Panc1 (cell line): ENCODE measurements around the gene PRDM2. TPM values are rescaled to one million over a fixed set of nuclear protein-coding genes. Genes with fewer than 3 reads are reported as not detected.
A peak's percentile ranks its signal among the peaks of the same experiment; 100 is the strongest.

ENCODE experiments used
- ATAC-seq: fragments of 200-7000 bp; cut with Tn5 transposase; 2 replicates; pipeline ENCODE4 v1.9.1; 2020; ENCODE audit warnings: mild to moderate bottlenecking, moderate library complexity
- BruUV-seq: library from RNA; stranded (reverse); fragments of 400-500 nt; replicated peaks from 2 replicates; lab custom pipeline; 2021; lab: Mats Ljungman, UMichigan
- CTCF ChIA-PET: fragments of 300-600 bp; sonication (Branson Sonifier 250); formaldehyde crosslinking; loops from one replicate; lab custom pipeline; 2022; ENCODE audit warnings: antibody characterized with exemption; lab: Charles Lee
- POLR2A ChIA-PET: fragments of 300-600 bp; sonication (Branson Sonifier 250); formaldehyde crosslinking; loops from one replicate; lab custom pipeline; 2022; ENCODE audit warnings: antibody characterized with exemption; lab: Charles Lee
- DNase-seq: peaks from one replicate; pipeline ENCODE4 v3.0.0-alpha.2; 2010; ENCODE audit warnings: low read depth, low spot score
- H3K27ac ChIP-seq: 2 replicates; pipeline ENCODE4 v1.5.1; 2011; ENCODE audit warnings: mild to moderate bottlenecking, low read length, inconsistent platforms
- H3K27me3 ChIP-seq: fragments of 200-500 bp; sonication (Bioruptor generic); 2 replicates; pipeline ENCODE4 v1.6.0; 2014; ENCODE audit warnings: low read length, inconsistent platforms; ENCODE audit not compliant: control insufficient read depth, insufficient read depth
- H3K36me3 ChIP-seq: fragments of 200-500 bp; sonication (Bioruptor generic); 2 replicates; pipeline ENCODE4 v1.5.1; 2014; ENCODE audit warnings: inconsistent platforms, mild to moderate bottlenecking, low read length, moderate library complexity; ENCODE audit not compliant: control insufficient read depth, insufficient read depth
- H3K4me1 ChIP-seq: 2 replicates; pipeline ENCODE4 v1.5.1; 2011; ENCODE audit warnings: inconsistent platforms, mild to moderate bottlenecking, low read length, moderate library complexity; ENCODE audit not compliant: control insufficient read depth, insufficient read depth
- H3K4me3 ChIP-seq, 2 experiments: 2 replicates each; pipeline ENCODE4 v1.5.1; 2011 to 2012; ENCODE audit warnings: low read depth in 2 of 2, low read length in 2 of 2, mild to moderate bottlenecking in 2 of 2, inconsistent platforms in 1 of 2, moderate library complexity in 1 of 2
- H3K9me3 ChIP-seq: fragments of 200-500 bp; sonication (Bioruptor generic); 2 replicates; pipeline ENCODE4 v1.5.1; 2014; ENCODE audit warnings: low read depth, mild to moderate bottlenecking, inconsistent platforms, low read length, moderate library complexity; ENCODE audit not compliant: control insufficient read depth, insufficient read depth
- CTCF ChIP-seq: fragments of 450-650 bp; IDR thresholded peaks from 2 replicates; pipeline ENCODE4 v1.5.1; 2017; ENCODE audit warnings: mild to moderate bottlenecking
- POLR2AphosphoS5 ChIP-seq: IDR thresholded peaks from 2 replicates; pipeline ENCODE4 v1.6.1; 2012; ENCODE audit warnings: mild to moderate bottlenecking, low read depth, low read length, moderate library complexity
- REST ChIP-seq, 2 experiments: IDR thresholded peaks; 2 replicates each; pipeline ENCODE4 v1.6.1; 2011 to 2012; ENCODE audit warnings: low read depth in 2 of 2, control low read depth in 1 of 2, low read length in 1 of 2, mild to moderate bottlenecking in 1 of 2, moderate library complexity in 1 of 2; ENCODE audit not compliant: insufficient read depth in 1 of 2
- SIN3A ChIP-seq: IDR thresholded peaks from 2 replicates; pipeline ENCODE4 v1.6.1; 2012; ENCODE audit warnings: low read depth, mild to moderate bottlenecking, low read length, moderate library complexity, borderline replicate concordance; ENCODE audit not compliant: insufficient read depth
- TCF7L2 ChIP-seq: IDR thresholded peaks from 2 replicates; pipeline ENCODE4 v1.6.1; 2011; ENCODE audit warnings: mild to moderate bottlenecking, low read depth, low read length, inconsistent platforms
- in situ Hi-C: cut with HindIII; loops from 2 replicates; pipeline ENCODE4 v1.10.0; 2016; ENCODE audit warnings: low sequenced_read_pairs, low pct_unique_long_range_greater_than_20kb
- intact Hi-C: fragments of 100-400 bp; cut with micrococcal nuclease; formaldehyde crosslinking; loops from one replicate; pipeline ENCODE4 v1.10.0; 2022; ENCODE audit not compliant: unreplicated experiment
- total RNA-seq: library from RNA; stranded (reverse); gene quantifications from one replicate; pipeline ENCODE4 v1.2.1, GENCODE V29; 2021; ENCODE audit not compliant: unreplicated experiment

PRDM2 gene
- total RNA-seq, 1 experiment from 2014 or later = 40.3 TPM

GRCh38 chr1:13694886-13695684, 4.9 kb upstream of the PRDM2 start:
- BruUV-seq = no TSS peak
- DNase-seq = no peak
- peaks cover 6% of the 10 kb centered on the region; the same call in 1 of the 2 replicates for H3K27me3 ChIP-seq
- ChIA-PET CTCF (interaction anchor here (0.7 kb wide), 1 partner anchor 49 kb away, joined by 6 read pairs; no protein-coding TSS in a partner anchor), POLR2A (interaction anchor here (0.6 kb wide), 1 partner anchor 102 kb away, joined by 5 read pairs; no protein-coding TSS in a partner anchor)
- no peak overlapping the region for H3K27ac ChIP-seq
- H3K4me1 ChIP-seq = peaks cover 4% of the 10 kb centered on the region; the same call in 1 of the 2 replicates
- H3K4me3 ChIP-seq = peak overlapping the region in 1 of 2 experiments; percentile 12; a peak in 1 of 4 replicates
- intact Hi-C loops = no loop called here
- ATAC-seq = no peak
- H3K9me3 ChIP-seq = peaks cover 4% of the 10 kb centered on the region; the same call in 1 of the 2 replicates
- in situ Hi-C loops = no loop called here
- H3K36me3 ChIP-seq = no peaks in the 10 kb centered on the region
- TF ChIP-seq POLR2AphosphoS5 (no peak), CTCF (no peak), TCF7L2 (no peak), REST (IDR thresholded peaks at IDR 0.05; ENCODE audit: insufficient read depth in 1 of 2, low read depth in 2 of 2, low read length in 1 of 2) (no peak), SIN3A (no peak)

- CTCF ChIA-PET = interaction anchor here (0.5 kb wide), 1 partner anchor 127 kb away, joined by 5 read pairs; no protein-coding TSS in a partner anchor
- no peak for ATAC-seq
- Histone ChIP-seq H3K4me1 (peaks cover 11% of the 10 kb centered on the region; the same call in 1 of the 2 replicates), H3K27me3 (peaks cover 6% of the 10 kb centered on the region; the same call in 1 of the 2 replicates), H3K36me3 (no peaks in the 10 kb centered on the region), H3K9me3 (peaks cover 4% of the 10 kb centered on the region; the same call in 1 of the 2 replicates), H3K27ac (no peak overlapping the region), H3K4me3 (no peak overlapping the region)
- BruUV-seq = no TSS peak
- TF ChIP-seq TCF7L2 (no peak), REST (IDR thresholded peaks at IDR 0.05; ENCODE audit: insufficient read depth in 1 of 2, low read depth in 2 of 2, low read length in 1 of 2) (no peak), CTCF (peak; percentile 53)
- POLR2A ChIA-PET = no interaction called here
- DNase-seq = no peak
- in situ Hi-C loops (no loop called here), intact Hi-C loops (no loop called here)
Measured at GRCh38 chr1:13697738-13698137, 2.2 kb upstream of the PRDM2 start.
